Measurements from ENCODE around the gene CRYGB.
"Not testable (repeated sequence)": the region's sequence is repeated elsewhere in the genome, so short reads cannot be mapped to it uniquely, and the experiment has no call there.

CRYGB gene

GRCh38 chr2:208112273-208112745, 33.6 kb downstream of the CRYGB start:
- not testable (repeated sequence) for DNase-seq

GRCh38 chr2:208103616-208104015, 42.3 kb downstream of the CRYGB start:
- DNase-seq: no peak

GRCh38 chr2:208101716-208102631, 44.0 kb downstream of the CRYGB start:
- no peak for DNase-seq

GRCh38 chr2:208099682-208100470, 46.1 kb downstream of the CRYGB start:
- no peak for DNase-seq

- not testable (repeated sequence) for DNase-seq
These were observed 47.3 kb downstream of the CRYGB start for GRCh38 chr2:208098701-208099100.

- DNase-seq: no peak
These were observed 47.7 kb downstream of the CRYGB start for GRCh38 chr2:208098267-208098666.

- peak; percentile 25 for DNase-seq
These were observed 48.2 kb downstream of the CRYGB start for GRCh38 chr2:208097801-208098200.

DNA sequence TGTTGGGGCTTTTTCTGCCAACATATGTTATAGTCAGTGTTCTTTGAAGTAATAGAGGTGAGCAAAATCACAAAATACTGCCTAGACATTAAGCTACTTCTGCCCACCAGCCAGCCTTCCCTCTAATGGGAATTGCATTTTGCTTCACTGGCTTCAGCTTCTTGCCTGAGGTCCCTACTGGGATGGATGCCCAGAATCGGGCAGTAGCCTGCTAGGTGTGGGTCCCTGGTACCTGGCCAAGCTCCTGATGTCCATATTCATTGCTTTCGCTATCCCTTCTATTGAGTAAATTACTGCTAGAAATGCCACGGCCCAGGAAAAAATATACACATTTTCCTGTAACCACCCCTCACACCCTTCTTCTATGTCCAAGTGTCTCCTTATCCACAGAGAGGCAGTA, 48.6 kb downstream of the CRYGB start:
- no peak for DNase-seq

- no peak for DNase-seq
These were observed 49.9 kb downstream of the CRYGB start for GRCh38 chr2:208096080-208096479.

- DNase-seq: no peak
These were observed 52.8 kb downstream of the CRYGB start for GRCh38 chr2:208093128-208093527.
